BLaER1 (cell line): ENCODE measurements around the gene NLRP12.
"Not testable (repeated sequence)": the region's sequence is repeated elsewhere in the genome, so short reads cannot be mapped to it uniquely, and the experiment has no call there.

ENCODE experiments used
- H3K27ac ChIP-seq: shearing (Covaris generic); formaldehyde crosslinking; 2 replicates; pipeline ENCODE4 v1.8.1; 2022
- H3K27me3 ChIP-seq: shearing (Covaris generic); formaldehyde crosslinking; 2 replicates; pipeline ENCODE4 v1.8.1; 2022
- H3K36me3 ChIP-seq: shearing (Covaris generic); formaldehyde crosslinking; 2 replicates; pipeline ENCODE4 v1.8.1; 2022
- H3K4me1 ChIP-seq: shearing (Covaris generic); formaldehyde crosslinking; 2 replicates; pipeline ENCODE4 v1.8.1; 2022
- H3K4me2 ChIP-seq: shearing (Covaris generic); formaldehyde crosslinking; 2 replicates; pipeline ENCODE4 v1.8.1; 2022
- H3K4me3 ChIP-seq: shearing (Covaris generic); formaldehyde crosslinking; 2 replicates; pipeline ENCODE4 v1.8.1; 2022
- H3K9ac ChIP-seq: shearing (Covaris generic); formaldehyde crosslinking; 2 replicates; pipeline ENCODE4 v1.8.1; 2022
- H3K9me3 ChIP-seq: shearing (Covaris generic); formaldehyde crosslinking; 2 replicates; pipeline ENCODE4 v1.8.1; 2022
- H4K20me1 ChIP-seq: shearing (Covaris generic); formaldehyde crosslinking; 2 replicates; pipeline ENCODE4 v1.8.1; 2022
- Cebpa-rat ChIP-seq: shearing (Covaris generic); IDR thresholded peaks from 2 replicates; pipeline ENCODE4 v1.8.1; 2022

Gene NLRP12

GRCh38 chr19:53824134-53824611, at the start of gene NLRP12:
TSS of gene NLRP12 (minus strand) at chr19:53824314. CDS start at chr19:53824174, 140 bp downstream.
- Histone ChIP-seq H3K4me3 (no peak within 1 kb of the TSS), H3K9me3 (no peaks in the 10 kb centered on the region), H3K27ac (peak within 1 kb of the TSS; percentile 38; the same call in 1 of the 2 replicates), H3K27me3 (no peaks in the 10 kb centered on the region), H3K36me3 (no peaks in the 10 kb centered on the region), H3K9ac (0 out of 2 replicates have a peak within 1 kb of the TSS, but pooled peaks have one; percentile 12), H4K20me1 (no peaks in the 10 kb centered on the region), H3K4me1 (peaks cover 16% of the 10 kb centered on the region), H3K4me2 (peak within 1 kb of the TSS; percentile 53)
- no peak for TF ChIP-seq Cebpa-rat

GRCh38 chr19:53872762-53873161, 48.6 kb upstream of the NLRP12 start:
- H3K9me3 ChIP-seq: no peaks in the 10 kb centered on the region
- H3K4me2 ChIP-seq: peak overlapping the region; percentile 91
- peak overlapping the region; percentile 44; the same call in 1 of the 2 replicates for H3K27ac ChIP-seq
- H3K4me1 ChIP-seq: peaks cover 74% of the 10 kb centered on the region
- H3K4me3 ChIP-seq: no peak overlapping the region
- H3K36me3 ChIP-seq: peaks cover 51% of the 10 kb centered on the region
- H4K20me1 ChIP-seq: peaks cover 77% of the 10 kb centered on the region
- peak overlapping the region; percentile 38; the same call in 1 of the 2 replicates for H3K9ac ChIP-seq
- H3K27me3 ChIP-seq: no peaks in the 10 kb centered on the region
- TF ChIP-seq Cebpa-rat: no peak

GRCh38 chr19:53871454-53871853, 47.3 kb upstream of the NLRP12 start:
- Histone ChIP-seq H3K27ac (peak overlapping the region; percentile 88), H3K27me3 (no peaks in the 10 kb centered on the region), H4K20me1 (peaks cover 68% of the 10 kb centered on the region), H3K4me1 (peaks cover 69% of the 10 kb centered on the region), H3K9ac (peak overlapping the region; percentile 88), H3K36me3 (peaks cover 46% of the 10 kb centered on the region), H3K9me3 (no peaks in the 10 kb centered on the region), H3K4me2 (peak overlapping the region; percentile 91), H3K4me3 (peak overlapping the region; percentile 83)
- no peak for TF ChIP-seq Cebpa-rat

- H3K36me3 ChIP-seq: peaks cover 37% of the 10 kb centered on the region
- peaks cover 67% of the 10 kb centered on the region for H3K4me1 ChIP-seq
- H3K4me3 ChIP-seq: peak overlapping the region; percentile 83
- peaks cover 58% of the 10 kb centered on the region for H4K20me1 ChIP-seq
- H3K9me3 ChIP-seq: no peaks in the 10 kb centered on the region
- no peaks in the 10 kb centered on the region for H3K27me3 ChIP-seq
- H3K9ac ChIP-seq: peak overlapping the region; percentile 88
- peak overlapping the region; percentile 91 for H3K4me2 ChIP-seq
- no peak for TF ChIP-seq Cebpa-rat
- peak overlapping the region; percentile 88 for H3K27ac ChIP-seq
These were observed 46.4 kb upstream of the NLRP12 start for GRCh38 chr19:53870485-53870844.

- H3K27me3 ChIP-seq, H3K9me3 ChIP-seq: not testable (repeated sequence)
- peaks cover 53% of the 10 kb centered on the region for H4K20me1 ChIP-seq
- H3K9ac ChIP-seq: peak overlapping the region; percentile 88
- H3K36me3 ChIP-seq: peaks cover 31% of the 10 kb centered on the region
- H3K4me2 ChIP-seq: peak overlapping the region; percentile 91
- H3K4me3 ChIP-seq: peak overlapping the region; percentile 83
- H3K4me1 ChIP-seq: peaks cover 67% of the 10 kb centered on the region
- H3K27ac ChIP-seq: peak overlapping the region; percentile 88
These were observed 45.8 kb upstream of the NLRP12 start for GRCh38 chr19:53869805-53870484.

- H4K20me1 ChIP-seq: peaks cover 45% of the 10 kb centered on the region
These were observed 45.0 kb upstream of the NLRP12 start for GRCh38 chr19:53868892-53869804.

GRCh38 chr19:53868091-53868891, 44.2 kb upstream of the NLRP12 start:
- Histone ChIP-seq H3K9ac (peak overlapping the region; percentile 88), H4K20me1 (peaks cover 36% of the 10 kb centered on the region), H3K36me3 (peaks cover 15% of the 10 kb centered on the region), H3K4me1 (peaks cover 58% of the 10 kb centered on the region), H3K4me3 (peak overlapping the region; percentile 83), H3K9me3 (no peaks in the 10 kb centered on the region), H3K27me3 (no peaks in the 10 kb centered on the region), H3K4me2 (peak overlapping the region; percentile 91), H3K27ac (peak overlapping the region; percentile 88)
- TF ChIP-seq Cebpa-rat: no peak

More at GRCh38 chr19:53868892-53869804, 45.0 kb upstream of the NLRP12 start:
- H3K9ac ChIP-seq: peak overlapping the region; percentile 88
- TF ChIP-seq Cebpa-rat: no peak
- peak overlapping the region; percentile 88 for H3K27ac ChIP-seq
- peak overlapping the region; percentile 83 for H3K4me3 ChIP-seq
- H3K9me3 ChIP-seq: no peaks in the 10 kb centered on the region
- peak overlapping the region; percentile 91 for H3K4me2 ChIP-seq
- H3K27me3 ChIP-seq: no peaks in the 10 kb centered on the region
- peaks cover 23% of the 10 kb centered on the region for H3K36me3 ChIP-seq
- H3K4me1 ChIP-seq: peaks cover 66% of the 10 kb centered on the region

GRCh38 chr19:53867225-53868090, 43.3 kb upstream of the NLRP12 start, which contains the start of gene MYADM:
TSS of gene MYADM (plus strand) at chr19:53867883. CDS start at chr19:53873530, 5,647 bp downstream.
- Histone ChIP-seq H3K9ac (peak within 1 kb of the TSS; percentile 88), H4K20me1 (peaks cover 28% of the 10 kb centered on the region), H3K4me3 (peak within 1 kb of the TSS; percentile 83), H3K36me3 (peaks cover 6% of the 10 kb centered on the region), H3K4me1 (peaks cover 49% of the 10 kb centered on the region), H3K4me2 (peak within 1 kb of the TSS; percentile 96), H3K27me3 (no peaks in the 10 kb centered on the region), H3K9me3 (no peaks in the 10 kb centered on the region), H3K27ac (peak within 1 kb of the TSS; percentile 88)
- no peak for TF ChIP-seq Cebpa-rat
